Measurements from ENCODE around the gene NAP1L1. TPM values are rescaled to one million over a fixed set of nuclear protein-coding genes. Genes with fewer than 3 reads are reported as not detected.
A peak's percentile ranks its signal among the peaks of the same experiment; 100 is the strongest.

NAP1L1 gene
- total and polyA plus RNA-seq, 9 donors, result 204 to 592 (median 471) TPM

DNA sequence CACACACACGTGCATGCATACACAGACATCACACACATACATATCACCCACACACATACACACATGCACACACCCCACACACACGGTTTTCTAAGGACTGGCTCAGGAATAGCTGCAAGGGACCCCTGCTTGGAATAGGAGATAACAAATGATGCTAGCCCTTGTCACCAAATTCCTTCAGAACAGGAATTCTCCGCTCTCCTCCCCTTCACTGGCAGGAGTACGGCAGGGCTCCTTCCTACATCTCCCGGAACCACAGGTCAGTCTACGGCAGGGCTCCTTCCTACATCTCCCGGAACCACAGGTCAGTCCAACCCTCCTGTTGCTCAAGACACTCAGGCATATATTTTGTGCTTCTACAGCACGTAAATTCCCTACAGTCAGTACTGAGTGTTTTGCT, 76.8 kb downstream of the NAP1L1 start:
- Histone ChIP-seq H3K27me3 (ENCODE audit: control insufficient read depth, insufficient read depth, low read length) (no peaks in the 10 kb centered on the region), H3K27ac (ENCODE audit: low read length) (no peak overlapping the region), H3K9me3 (replicated peaks; ENCODE audit: control insufficient read depth, low read depth, low read length) (no peaks in the 10 kb centered on the region), H3K4me3 (ENCODE audit: low read length) (no peak overlapping the region), H3K4me1 (ENCODE audit: control insufficient read depth, insufficient read depth, low read length) (peaks cover 18% of the 10 kb centered on the region), H3K36me3 (ENCODE audit: control insufficient read depth, insufficient read depth, low read length) (no peaks in the 10 kb centered on the region)
- DNase-seq, result no peak
- 81% methylated on average over 6 of the region's 8 CpGs for WGBS (ENCODE audit: insufficient coverage)

DNA sequence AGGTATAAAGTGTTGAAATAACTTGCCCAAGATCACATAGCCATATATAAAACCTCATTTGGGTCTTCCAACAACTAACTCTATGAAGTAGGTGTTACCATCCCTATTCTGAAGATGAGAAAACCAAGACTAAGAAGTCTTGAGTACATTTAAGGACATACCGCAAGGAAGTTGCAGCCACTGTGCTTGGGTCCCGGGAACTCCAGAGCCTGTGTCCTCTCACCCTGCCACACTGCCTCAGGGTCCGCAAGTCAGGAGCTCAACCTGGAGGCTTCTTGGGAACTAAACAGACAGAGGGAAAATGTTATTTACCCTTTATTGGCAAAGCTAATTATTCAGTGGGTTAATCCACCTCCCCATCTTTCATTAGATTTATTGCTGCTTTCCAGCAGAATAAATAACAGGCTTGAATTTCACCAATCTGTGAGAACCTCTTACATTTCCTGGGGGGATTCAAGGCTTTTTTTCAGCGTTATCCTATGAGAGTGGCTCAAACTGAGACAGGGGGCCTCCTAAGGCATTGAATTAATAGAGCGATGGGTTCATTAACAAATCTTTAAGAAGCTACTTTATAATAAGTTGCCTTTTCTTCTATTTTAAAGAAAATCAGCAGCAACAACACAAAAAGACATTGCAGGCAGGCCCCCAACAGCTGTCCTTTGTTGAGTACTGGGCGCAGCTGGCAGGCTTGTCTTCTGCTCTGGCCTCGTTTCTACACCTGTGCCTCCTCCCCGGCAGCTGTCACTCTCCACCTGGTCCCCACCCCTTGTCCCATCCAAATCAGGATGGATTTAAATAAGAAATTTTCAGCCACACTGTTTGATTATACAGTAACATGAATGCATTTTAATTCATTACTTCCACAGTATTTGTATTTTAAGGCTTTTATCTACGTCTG, 78.2 kb downstream of the NAP1L1 start:
- Histone ChIP-seq H3K9me3 (replicated peaks; ENCODE audit: control insufficient read depth, low read depth, low read length) (no peaks in the 10 kb centered on the region), H3K27ac (ENCODE audit: low read length) (no peak overlapping the region), H3K4me1 (ENCODE audit: control insufficient read depth, insufficient read depth, low read length) (peaks cover 12% of the 10 kb centered on the region), H3K27me3 (ENCODE audit: control insufficient read depth, insufficient read depth, low read length) (no peaks in the 10 kb centered on the region), H3K36me3 (ENCODE audit: control insufficient read depth, insufficient read depth, low read length) (no peaks in the 10 kb centered on the region), H3K4me3 (ENCODE audit: low read length) (no peak overlapping the region)
- peak; percentile 43 for DNase-seq
- 67% methylated on average over 1 of the region's 9 CpGs for WGBS (ENCODE audit: insufficient coverage)

DNA sequence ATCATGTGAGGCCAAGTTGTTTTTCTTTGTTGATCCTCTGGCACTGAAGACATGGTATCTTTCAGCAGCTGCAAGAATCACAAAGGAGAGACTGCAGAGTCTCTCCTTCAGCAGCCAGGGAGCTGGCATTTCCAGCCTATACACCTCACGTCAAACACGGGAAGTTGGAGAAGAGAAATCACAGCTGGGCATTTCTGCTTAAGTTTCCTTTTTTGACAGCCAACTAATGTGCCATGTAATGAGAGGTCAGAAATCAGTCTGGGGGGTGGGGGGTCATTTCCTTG, 81.2 kb downstream of the NAP1L1 start:
- Histone ChIP-seq H3K27me3 (ENCODE audit: control insufficient read depth, insufficient read depth, low read length) (no peaks in the 10 kb centered on the region), H3K4me3 (ENCODE audit: low read length) (no peak overlapping the region), H3K4me1 (ENCODE audit: control insufficient read depth, insufficient read depth, low read length) (peaks cover 9% of the 10 kb centered on the region), H3K9me3 (replicated peaks; ENCODE audit: control insufficient read depth, low read depth, low read length) (no peaks in the 10 kb centered on the region), H3K36me3 (ENCODE audit: control insufficient read depth, insufficient read depth, low read length) (no peaks in the 10 kb centered on the region), H3K27ac (ENCODE audit: low read length) (no peak overlapping the region)
- DNase-seq, result no peak
- no CpG with 5 or more reads among the region's 2 CpGs for WGBS (ENCODE audit: insufficient coverage)

DNA sequence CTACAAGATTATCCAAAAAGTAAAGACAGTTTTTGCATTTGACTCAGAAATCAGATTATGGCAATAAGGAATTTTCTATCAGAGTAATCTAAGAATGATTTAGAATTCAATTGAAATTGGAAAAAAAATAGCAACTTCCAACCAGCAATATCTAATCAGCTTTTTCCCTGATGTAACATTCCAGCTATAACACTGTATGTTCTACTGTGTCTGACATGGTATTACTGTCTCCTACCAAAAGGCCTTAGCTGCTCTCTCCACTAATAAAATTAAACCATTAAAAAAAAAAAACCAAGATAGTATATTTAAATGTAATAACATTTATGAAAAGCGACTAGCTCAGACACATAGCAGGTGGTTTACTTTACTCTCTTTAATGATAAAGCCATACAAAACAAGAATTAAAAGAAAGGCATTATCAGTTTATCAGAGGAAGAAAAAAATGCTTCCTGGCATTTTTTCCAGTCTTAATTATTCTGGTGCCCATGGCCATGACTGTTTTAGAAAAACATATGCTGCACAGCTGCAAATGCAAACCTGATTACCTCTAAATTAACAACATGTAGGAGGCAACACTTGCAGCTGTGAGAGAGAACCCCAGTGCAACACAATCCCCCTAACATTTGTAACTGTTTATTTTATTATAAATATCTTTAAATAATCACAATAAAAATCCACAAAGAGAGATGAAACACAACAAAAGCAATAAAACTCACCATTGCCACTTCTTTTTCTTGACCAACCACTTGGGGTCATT, 81.7 kb downstream of the NAP1L1 start:
- WGBS (ENCODE audit: insufficient coverage), result no CpG with 5 or more reads among the region's 1 CpG
- peaks cover 9% of the 10 kb centered on the region for H3K4me1 ChIP-seq (ENCODE audit: control insufficient read depth, insufficient read depth, low read length)
- no peaks in the 10 kb centered on the region for H3K36me3 ChIP-seq (ENCODE audit: control insufficient read depth, insufficient read depth, low read length)
- H3K27ac ChIP-seq (ENCODE audit: low read length), result no peak overlapping the region
- H3K27me3 ChIP-seq (ENCODE audit: control insufficient read depth, insufficient read depth, low read length), result no peaks in the 10 kb centered on the region
- H3K9me3 ChIP-seq (replicated peaks; ENCODE audit: control insufficient read depth, low read depth, low read length), result no peaks in the 10 kb centered on the region
- no peak overlapping the region for H3K4me3 ChIP-seq (ENCODE audit: low read length)
- DNase-seq, result peak; percentile 32

DNA sequence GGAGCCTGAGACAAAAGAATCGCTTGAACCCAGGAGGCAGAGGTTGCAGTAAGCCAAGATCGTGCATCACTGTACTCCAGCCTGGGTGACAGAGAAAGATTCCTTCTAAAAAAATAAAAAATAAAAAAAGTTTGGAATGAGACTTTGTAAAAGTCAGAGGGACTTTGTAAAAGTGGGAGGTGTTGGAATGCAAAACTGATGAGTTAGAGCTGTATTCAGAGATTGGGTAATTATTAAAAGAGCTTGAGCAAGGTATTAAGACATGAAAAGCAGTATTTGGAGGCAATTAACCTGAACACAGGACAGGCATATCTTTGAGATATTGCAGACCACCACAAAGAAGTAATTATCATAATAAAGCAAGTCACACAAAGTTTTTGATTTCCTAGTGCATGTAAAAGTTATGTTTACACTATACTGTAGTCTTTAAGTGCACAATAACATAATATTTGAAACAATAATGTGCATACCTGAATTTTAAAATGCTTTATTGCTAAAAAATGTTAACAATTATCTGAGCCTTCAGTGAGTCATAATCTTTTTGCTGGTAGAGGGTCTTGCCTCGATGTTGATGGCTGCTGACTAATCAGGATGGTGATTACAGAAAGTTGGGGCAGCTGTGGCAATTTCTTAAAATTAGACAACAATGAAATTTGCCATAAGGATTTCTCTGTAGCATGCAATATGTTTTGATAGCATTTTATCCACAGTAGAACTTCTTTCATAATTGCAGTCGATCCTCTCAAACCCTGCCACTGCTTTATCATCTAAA, 86.0 kb downstream of the NAP1L1 start:
- H3K4me1 ChIP-seq (ENCODE audit: control insufficient read depth, insufficient read depth, low read length), result peaks cover 4% of the 10 kb centered on the region
- H3K27me3 ChIP-seq (ENCODE audit: control insufficient read depth, insufficient read depth, low read length), result no peaks in the 10 kb centered on the region
- H3K27ac ChIP-seq (ENCODE audit: low read length), result no peak overlapping the region
- DNase-seq, result no peak
- H3K9me3 ChIP-seq (replicated peaks; ENCODE audit: control insufficient read depth, low read depth, low read length), result no peaks in the 10 kb centered on the region
- H3K4me3 ChIP-seq (ENCODE audit: low read length), result no peak overlapping the region
- no CpG with 5 or more reads among the region's 4 CpGs for WGBS (ENCODE audit: insufficient coverage)
- no peaks in the 10 kb centered on the region for H3K36me3 ChIP-seq (ENCODE audit: control insufficient read depth, insufficient read depth, low read length)

DNA sequence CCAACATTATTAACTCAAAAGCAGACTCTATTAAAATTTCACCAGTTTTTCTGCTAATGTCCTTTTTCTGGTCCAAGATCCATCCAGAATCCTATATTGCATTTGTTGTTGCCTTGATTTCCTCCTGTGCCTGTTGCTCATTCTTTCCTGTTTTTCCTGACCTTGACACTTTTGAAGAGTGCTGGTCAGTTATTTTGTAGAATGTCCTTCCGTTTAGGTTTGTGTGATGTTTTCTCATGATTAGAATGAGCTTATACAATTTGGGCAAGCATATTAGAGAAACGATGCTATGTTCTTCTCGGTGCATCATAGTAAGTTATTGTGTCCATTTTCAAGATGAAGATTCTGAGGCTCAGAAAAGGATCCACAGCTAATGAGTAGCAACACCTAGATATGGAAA, 86.8 kb downstream of the NAP1L1 start:
- Histone ChIP-seq H3K9me3 (replicated peaks; ENCODE audit: control insufficient read depth, low read depth, low read length) (no peaks in the 10 kb centered on the region), H3K4me1 (ENCODE audit: control insufficient read depth, insufficient read depth, low read length) (no peaks in the 10 kb centered on the region), H3K27me3 (ENCODE audit: control insufficient read depth, insufficient read depth, low read length) (no peaks in the 10 kb centered on the region), H3K27ac (ENCODE audit: low read length) (no peak overlapping the region), H3K4me3 (ENCODE audit: low read length) (no peak overlapping the region), H3K36me3 (ENCODE audit: control insufficient read depth, insufficient read depth, low read length) (no peaks in the 10 kb centered on the region)
- WGBS (ENCODE audit: insufficient coverage), result 69% methylated on average over 3 of the region's 3 CpGs
- no peak for DNase-seq

DNA sequence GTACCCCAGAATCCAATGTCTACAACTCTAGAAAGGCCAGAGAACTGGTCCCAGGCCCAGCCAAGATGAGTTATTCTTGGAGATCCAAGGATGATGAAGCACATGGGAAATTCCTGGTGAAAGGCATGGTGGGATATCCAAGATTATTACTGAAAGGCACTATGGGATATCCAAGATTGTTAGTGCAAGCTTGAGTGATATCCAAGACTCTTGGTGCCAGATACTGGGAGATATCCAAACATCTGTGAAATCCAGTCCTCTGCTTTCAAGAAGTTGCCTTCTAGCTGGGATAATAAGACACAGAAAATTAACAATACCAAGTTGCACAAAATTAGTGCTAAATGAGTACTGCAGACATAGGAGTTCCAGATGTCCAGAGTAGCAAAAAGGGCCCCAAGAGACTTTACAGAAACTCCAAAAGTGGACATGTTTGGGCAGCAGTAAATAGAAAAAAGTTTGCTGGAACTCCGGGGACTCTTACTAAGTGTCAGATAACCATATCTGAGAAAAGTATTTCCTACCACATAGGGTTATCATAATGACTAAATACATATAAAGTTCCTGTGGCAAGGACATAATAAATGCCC, 87.5 kb downstream of the NAP1L1 start:
- no peak overlapping the region for H3K27ac ChIP-seq (ENCODE audit: low read length)
- no peaks in the 10 kb centered on the region for H3K27me3 ChIP-seq (ENCODE audit: control insufficient read depth, insufficient read depth, low read length)
- H3K4me1 ChIP-seq (ENCODE audit: control insufficient read depth, insufficient read depth, low read length), result no peaks in the 10 kb centered on the region
- peak; percentile 86 for DNase-seq
- H3K9me3 ChIP-seq (replicated peaks; ENCODE audit: control insufficient read depth, low read depth, low read length), result no peaks in the 10 kb centered on the region
- H3K4me3 ChIP-seq (ENCODE audit: low read length), result no peak overlapping the region
- no peaks in the 10 kb centered on the region for H3K36me3 ChIP-seq (ENCODE audit: control insufficient read depth, insufficient read depth, low read length)
- no CpG with 5 or more reads among the region's 1 CpG for WGBS (ENCODE audit: insufficient coverage)

DNA sequence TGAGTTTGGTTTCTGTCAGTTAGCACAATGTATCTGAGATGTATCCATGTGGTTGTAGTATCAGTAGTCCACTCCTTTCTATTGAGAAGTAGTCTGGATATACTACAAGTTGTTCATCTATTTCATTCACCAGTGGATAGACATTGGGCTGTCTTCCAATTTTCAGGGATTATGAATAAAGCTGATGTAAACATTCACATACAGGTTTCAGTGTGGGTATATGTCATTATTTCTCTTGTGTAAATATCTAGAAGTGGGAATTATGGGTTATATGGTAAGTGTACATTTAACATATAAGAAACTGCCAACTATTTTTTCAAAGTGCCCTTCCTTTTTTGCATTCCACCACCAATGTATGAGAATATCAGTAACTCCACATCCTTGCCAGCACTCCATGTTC, 88.8 kb downstream of the NAP1L1 start:
- Histone ChIP-seq H3K4me3 (ENCODE audit: low read length) (no peak overlapping the region), H3K9me3 (replicated peaks; ENCODE audit: control insufficient read depth, low read depth, low read length) (no peaks in the 10 kb centered on the region), H3K27ac (ENCODE audit: low read length) (no peak overlapping the region), H3K4me1 (ENCODE audit: control insufficient read depth, insufficient read depth, low read length) (no peaks in the 10 kb centered on the region), H3K27me3 (ENCODE audit: control insufficient read depth, insufficient read depth, low read length) (no peaks in the 10 kb centered on the region), H3K36me3 (ENCODE audit: control insufficient read depth, insufficient read depth, low read length) (no peaks in the 10 kb centered on the region)
- DNase-seq, result no peak

DNA sequence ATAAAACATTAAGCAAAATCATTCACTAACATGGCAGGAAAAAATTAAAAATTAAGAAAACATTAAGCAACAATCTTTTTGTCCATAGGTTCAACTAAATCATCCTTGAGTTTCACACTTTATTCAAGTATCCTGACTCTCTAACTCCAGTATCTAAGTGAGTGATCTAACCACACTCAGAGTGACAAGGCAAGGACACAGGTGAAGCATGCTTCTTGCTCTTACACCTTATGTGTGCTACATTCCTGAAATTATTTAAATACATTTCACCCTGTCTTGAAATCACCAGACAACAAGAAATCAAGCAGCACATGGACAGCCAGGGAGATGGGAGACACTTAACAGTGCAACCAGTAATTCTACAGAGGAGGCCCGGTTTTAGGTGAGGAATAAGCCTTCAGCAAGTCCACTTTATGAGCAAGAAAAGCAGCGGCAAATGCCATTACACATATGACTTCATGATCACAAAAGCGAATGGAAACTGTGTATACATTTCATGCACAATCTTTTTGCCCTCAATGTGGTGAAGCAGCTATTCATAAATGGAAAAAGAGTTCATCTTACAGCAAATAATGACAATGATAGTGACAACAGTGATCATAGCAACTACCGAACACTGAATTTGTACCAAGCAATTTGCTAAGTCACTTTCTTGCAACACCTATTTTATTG, 90.3 kb downstream of the NAP1L1 start:
- no peak for DNase-seq

More for the DNA sequence above, 90.3 kb downstream of the NAP1L1 start:
- Histone ChIP-seq H3K9me3 (replicated peaks; ENCODE audit: control insufficient read depth, low read depth, low read length) (no peaks in the 10 kb centered on the region), H3K4me3 (ENCODE audit: low read length) (no peak overlapping the region), H3K36me3 (ENCODE audit: control insufficient read depth, insufficient read depth, low read length) (no peaks in the 10 kb centered on the region), H3K4me1 (ENCODE audit: control insufficient read depth, insufficient read depth, low read length) (no peaks in the 10 kb centered on the region), H3K27me3 (ENCODE audit: control insufficient read depth, insufficient read depth, low read length) (no peaks in the 10 kb centered on the region), H3K27ac (ENCODE audit: low read length) (no peak overlapping the region)
- WGBS (ENCODE audit: insufficient coverage), result no CpG with 5 or more reads among the region's 4 CpGs

All from muscle of leg (tissue), 11 donors.